Muscle of arm (tissue), 12 donors: ENCODE results near the gene TXNRD1. TPM values are rescaled to one million over a fixed set of nuclear protein-coding genes. Genes with fewer than 3 reads are reported as not detected.

Experiments
- polyA plus RNA-seq, 12 donors: library from polyadenylated mRNA; unstranded; fragments of 120-200 nt; gene quantifications; one replicate each; pipeline ENCODE4 v1.2.1, GENCODE V29; 2013; ENCODE audit not compliant: insufficient read length in 12 of 12

TXNRD1 gene
- polyA plus RNA-seq, 12 donors = 35.8 to 46.6 (median 40.5) TPM; not detected in 1

Other genes with a start within 250 kb of the TXNRD1 start
- gene TDG, start 249.9 kb upstream of the TXNRD1 start, polyA plus RNA-seq = 10 to 100 TPM in 11 of 12 donors, not detected in 1; 24.4 to 62.3 (median 35.2) TPM
- 100 to 1,000 TPM in 1 of 12 donors, 10 to 100 TPM in 10, not detected in 1; 47.4 to 104 (median 69.2) TPM for gene GLT8D2, start 165.6 kb upstream of the TXNRD1 start, polyA plus RNA-seq
- gene HCFC2, start 151.2 kb upstream of the TXNRD1 start, polyA plus RNA-seq = 10 to 100 TPM in 11 of 12 donors, not detected in 1; 25.4 to 40.0 (median 30.9) TPM
- 10 to 100 TPM in 11 of 12 donors, not detected in 1; 32.3 to 72.4 (median 50.6) TPM for gene NFYB, start 77.6 kb upstream of the TXNRD1 start, polyA plus RNA-seq
- 1 to 10 TPM in 10 of 12 donors, not detected in 2; 2.3 to 6.2 (median 3.0) TPM for gene EID3, start 88.0 kb downstream of the TXNRD1 start, polyA plus RNA-seq
- gene CHST11, start 241.2 kb downstream of the TXNRD1 start, polyA plus RNA-seq = 10 to 100 TPM in 1 of 12 donors, 1 to 10 TPM in 10, not detected in 1; 1.4 to 13.3 (median 2.7) TPM